SK-N-SH treated with all-trans-retinoic acid at 6 μM for 48 hours (cell line): ENCODE results near the gene LOXHD1.

Source experiments
- ATAC-seq: fragments of 200-7000 bp; cut with Tn5 transposase; 3 replicates; pipeline ENCODE4 v1.9.1; 2020; ENCODE audit warnings: mild to moderate bottlenecking, moderate library complexity
- ARNTL ChIP-seq: fragments of 450-650 bp; formaldehyde crosslinking; IDR thresholded peaks from 2 replicates; pipeline ENCODE4 v1.5.0; 2020; ENCODE audit warnings: low read depth, mild to moderate bottlenecking, moderate library complexity, borderline replicate concordance
- BACH2 ChIP-seq: fragments of 250-450 bp; sonication (Bioruptor Pico); IDR thresholded peaks from 2 replicates; pipeline ENCODE4 v1.9.0; 2021; ENCODE audit warnings: mild to moderate bottlenecking, borderline replicate concordance
- CSDC2 ChIP-seq: fragments of 250-450 bp; sonication (Bioruptor Pico); IDR thresholded peaks from 2 replicates; pipeline ENCODE4 v1.5.0; 2020; ENCODE audit warnings: mild to moderate bottlenecking, moderate library complexity
- ESRRG ChIP-seq: fragments of 250-450 bp; sonication (Bioruptor Pico); IDR thresholded peaks from 2 replicates; pipeline ENCODE4 v1.6.1; 2021; ENCODE audit warnings: mild to moderate bottlenecking
- ISL1 ChIP-seq: fragments of 250-450 bp; sonication (Bioruptor Pico); IDR thresholded peaks from 2 replicates; pipeline ENCODE4 v2.1.2; 2022; ENCODE audit warnings: mild to moderate bottlenecking, moderate library complexity
- OSR1 ChIP-seq: fragments of 250-450 bp; sonication (Bioruptor Pico); IDR thresholded peaks from 2 replicates; pipeline ENCODE4 v1.8.0; 2022; ENCODE audit warnings: moderate library complexity, mild to moderate bottlenecking, inconsistent platforms
- PPARA ChIP-seq: fragments of 250-450 bp; sonication (Bioruptor Pico); IDR thresholded peaks from 2 replicates; pipeline ENCODE4 v1.5.0; 2020; ENCODE audit warnings: mild to moderate bottlenecking, borderline replicate concordance
- SNAI2 ChIP-seq: fragments of 250-450 bp; sonication (Bioruptor Pico); IDR thresholded peaks from 2 replicates; pipeline ENCODE4 v1.5.0; 2020; ENCODE audit warnings: mild to moderate bottlenecking, moderate library complexity
- TCF4 ChIP-seq: fragments of 250-450 bp; sonication (Bioruptor Pico); IDR thresholded peaks from 2 replicates; pipeline ENCODE4 v1.8.0; 2021; ENCODE audit warnings: mild to moderate bottlenecking, moderate library complexity, borderline replicate concordance
- TOX ChIP-seq: fragments of 250-450 bp; sonication (Bioruptor Pico); IDR thresholded peaks from 2 replicates; pipeline ENCODE4 v1.8.0; 2021; ENCODE audit warnings: mild to moderate bottlenecking, moderate library complexity, borderline replicate concordance
- ZC3H10 ChIP-seq: fragments of 250-450 bp; sonication (Bioruptor Pico); IDR thresholded peaks from 2 replicates; pipeline ENCODE4 v1.5.1; 2021; ENCODE audit warnings: mild to moderate bottlenecking, moderate library complexity
- ZFP3 ChIP-seq: fragments of 250-450 bp; sonication (Bioruptor Pico); IDR thresholded peaks from 2 replicates; pipeline ENCODE4 v1.5.0; 2020; ENCODE audit warnings: mild to moderate bottlenecking, moderate library complexity
- TF ChIP-seq, protein P1 (sequence below): fragments of 250-450 bp; sonication (Bioruptor Pico); IDR thresholded peaks from 2 replicates; pipeline ENCODE4 v1.5.1; 2020; ENCODE audit warnings: low read depth, mild to moderate bottlenecking, moderate library complexity
- TF ChIP-seq, protein P2 (sequence below): fragments of 250-450 bp; sonication (Bioruptor Pico); IDR thresholded peaks from 2 replicates; pipeline ENCODE4 v1.5.1; 2021; ENCODE audit warnings: mild to moderate bottlenecking, moderate library complexity
- TF ChIP-seq, protein P3 (sequence below): fragments of 250-450 bp; sonication (Bioruptor Pico); IDR thresholded peaks from 2 replicates; pipeline ENCODE4 v1.8.0; 2020; ENCODE audit warnings: mild to moderate bottlenecking, moderate library complexity, borderline replicate concordance
- TF ChIP-seq, protein P4 (sequence below): fragments of 250-450 bp; sonication (Bioruptor Pico); IDR thresholded peaks from 2 replicates; pipeline ENCODE4 v1.8.0; 2021; ENCODE audit warnings: low read depth, mild to moderate bottlenecking, moderate library complexity, borderline replicate concordance
- TF ChIP-seq, protein P5 (sequence below): fragments of 250-450 bp; sonication (Bioruptor Pico); IDR thresholded peaks from 2 replicates; pipeline ENCODE4 v1.5.0; 2020; ENCODE audit warnings: mild to moderate bottlenecking, moderate library complexity

The LOXHD1 gene

DNA sequence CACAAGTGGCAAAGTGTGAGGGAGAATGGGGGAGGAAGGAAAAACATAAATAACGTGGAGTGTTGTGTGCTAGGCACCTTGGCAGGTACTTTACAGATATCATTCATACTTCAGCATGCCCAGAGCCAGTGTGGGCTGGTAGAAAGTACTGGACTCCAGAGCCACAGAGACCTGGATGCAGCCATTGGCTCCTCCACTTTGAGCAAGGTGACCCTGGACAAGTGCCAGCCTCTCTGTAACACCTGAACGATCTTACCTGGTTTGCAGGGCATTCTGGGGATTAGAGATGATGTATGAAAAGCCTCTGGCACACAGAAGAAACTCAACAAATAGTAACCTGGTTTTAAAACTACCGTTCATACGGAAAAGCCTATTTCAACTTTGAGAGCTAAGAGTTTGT lies 6.3 kb downstream of the LOXHD1 start:
- no peak for ATAC-seq
- TF ChIP-seq ZC3H10 (CRISPR knock-in tag): no peak
- no peak for TF ChIP-seq TCF4 (CRISPR knock-in tag)
- no peak for TF ChIP-seq OSR1
- no peak for TF ChIP-seq SNAI2

DNA sequence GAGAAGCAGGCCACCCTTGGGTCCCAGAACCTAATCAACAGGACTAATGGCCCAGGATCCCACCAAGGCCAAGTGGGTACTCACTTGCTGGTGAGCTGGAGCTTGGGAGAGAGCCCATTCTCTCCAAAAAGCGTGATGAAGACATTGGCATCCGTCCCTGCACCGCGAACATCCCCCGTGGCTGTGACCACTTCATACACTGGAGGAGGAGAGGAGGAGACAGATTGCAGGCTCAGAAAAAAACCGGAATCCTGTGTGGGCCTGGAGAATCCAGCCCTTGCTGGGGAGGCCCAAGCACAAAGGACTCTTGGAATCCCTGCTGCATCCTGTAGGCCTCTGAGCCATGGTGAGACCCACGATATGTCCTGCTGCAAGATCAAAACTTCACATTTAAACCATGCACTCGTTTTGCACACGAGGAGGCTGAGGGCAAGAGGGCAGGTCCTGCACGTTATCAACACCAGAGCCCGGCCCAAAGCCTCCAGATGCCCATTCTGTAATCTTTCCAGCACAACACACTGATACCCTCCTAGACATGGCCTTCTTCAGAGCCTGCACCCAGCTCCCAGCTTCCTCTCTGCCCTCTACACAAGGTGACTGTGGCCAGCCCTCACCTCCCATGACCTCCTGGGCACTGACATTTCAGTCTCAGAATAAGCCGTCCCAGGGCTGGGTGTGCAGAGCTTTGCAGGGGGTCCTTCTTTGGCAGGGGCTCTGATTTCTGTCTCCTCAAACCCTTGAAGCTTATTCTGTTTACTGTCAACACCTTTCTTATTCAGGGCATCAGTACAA lies 7.8 kb downstream of the LOXHD1 start:
- TF ChIP-seq, protein P1, sequence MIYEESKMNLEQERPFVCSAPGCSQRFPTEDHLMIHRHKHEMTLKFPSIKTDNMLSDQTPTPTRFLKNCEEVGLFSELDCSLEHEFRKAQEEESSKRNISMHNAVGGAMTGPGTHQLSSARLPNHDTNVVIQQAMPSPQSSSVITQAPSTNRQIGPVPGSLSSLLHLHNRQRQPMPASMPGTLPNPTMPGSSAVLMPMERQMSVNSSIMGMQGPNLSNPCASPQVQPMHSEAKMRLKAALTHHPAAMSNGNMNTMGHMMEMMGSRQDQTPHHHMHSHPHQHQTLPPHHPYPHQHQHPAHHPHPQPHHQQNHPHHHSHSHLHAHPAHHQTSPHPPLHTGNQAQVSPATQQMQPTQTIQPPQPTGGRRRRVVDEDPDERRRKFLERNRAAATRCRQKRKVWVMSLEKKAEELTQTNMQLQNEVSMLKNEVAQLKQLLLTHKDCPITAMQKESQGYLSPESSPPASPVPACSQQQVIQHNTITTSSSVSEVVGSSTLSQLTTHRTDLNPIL: no peak
- TF ChIP-seq ZC3H10 (CRISPR knock-in tag) (no peak), TOX (CRISPR knock-in tag) (no peak), BACH2 (no peak), ESRRG (no peak), ISL1 (CRISPR knock-in tag) (no peak), ZFP3 (CRISPR knock-in tag) (no peak)
- TF ChIP-seq, protein P2, sequence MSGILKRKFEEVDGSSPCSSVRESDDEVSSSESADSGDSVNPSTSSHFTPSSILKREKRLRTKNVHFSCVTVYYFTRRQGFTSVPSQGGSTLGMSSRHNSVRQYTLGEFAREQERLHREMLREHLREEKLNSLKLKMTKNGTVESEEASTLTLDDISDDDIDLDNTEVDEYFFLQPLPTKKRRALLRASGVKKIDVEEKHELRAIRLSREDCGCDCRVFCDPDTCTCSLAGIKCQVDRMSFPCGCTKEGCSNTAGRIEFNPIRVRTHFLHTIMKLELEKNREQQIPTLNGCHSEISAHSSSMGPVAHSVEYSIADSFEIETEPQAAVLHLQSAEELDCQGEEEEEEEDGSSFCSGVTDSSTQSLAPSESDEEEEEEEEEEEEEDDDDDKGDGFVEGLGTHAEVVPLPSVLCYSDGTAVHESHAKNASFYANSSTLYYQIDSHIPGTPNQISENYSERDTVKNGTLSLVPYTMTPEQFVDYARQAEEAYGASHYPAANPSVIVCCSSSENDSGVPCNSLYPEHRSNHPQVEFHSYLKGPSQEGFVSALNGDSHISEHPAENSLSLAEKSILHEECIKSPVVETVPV (CRISPR knock-in tag): no peak
- ATAC-seq: no peak

DNA sequence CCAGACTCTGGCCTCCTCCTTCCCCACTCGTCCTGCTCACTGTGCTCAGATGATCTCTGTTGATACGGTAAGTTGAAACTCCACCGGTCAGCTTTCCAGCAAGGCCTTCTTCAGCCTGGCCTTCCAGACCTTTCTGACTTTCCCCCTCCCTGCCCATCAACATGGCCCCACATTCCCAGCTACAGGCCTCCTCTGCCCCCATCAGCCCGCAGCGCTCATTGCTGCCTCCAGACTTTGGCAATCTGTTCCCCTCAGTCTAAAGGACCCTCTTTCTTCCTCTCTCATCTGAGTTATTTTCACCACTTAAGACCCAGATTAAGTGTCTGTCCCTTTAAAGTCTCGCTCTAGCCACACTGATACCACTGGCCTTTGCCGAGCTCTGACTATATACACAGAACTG lies 10.6 kb downstream of the LOXHD1 start:
- no peak for TF ChIP-seq ARNTL (CRISPR knock-in tag)
- TF ChIP-seq BACH2: no peak
- TF ChIP-seq, protein P3, sequence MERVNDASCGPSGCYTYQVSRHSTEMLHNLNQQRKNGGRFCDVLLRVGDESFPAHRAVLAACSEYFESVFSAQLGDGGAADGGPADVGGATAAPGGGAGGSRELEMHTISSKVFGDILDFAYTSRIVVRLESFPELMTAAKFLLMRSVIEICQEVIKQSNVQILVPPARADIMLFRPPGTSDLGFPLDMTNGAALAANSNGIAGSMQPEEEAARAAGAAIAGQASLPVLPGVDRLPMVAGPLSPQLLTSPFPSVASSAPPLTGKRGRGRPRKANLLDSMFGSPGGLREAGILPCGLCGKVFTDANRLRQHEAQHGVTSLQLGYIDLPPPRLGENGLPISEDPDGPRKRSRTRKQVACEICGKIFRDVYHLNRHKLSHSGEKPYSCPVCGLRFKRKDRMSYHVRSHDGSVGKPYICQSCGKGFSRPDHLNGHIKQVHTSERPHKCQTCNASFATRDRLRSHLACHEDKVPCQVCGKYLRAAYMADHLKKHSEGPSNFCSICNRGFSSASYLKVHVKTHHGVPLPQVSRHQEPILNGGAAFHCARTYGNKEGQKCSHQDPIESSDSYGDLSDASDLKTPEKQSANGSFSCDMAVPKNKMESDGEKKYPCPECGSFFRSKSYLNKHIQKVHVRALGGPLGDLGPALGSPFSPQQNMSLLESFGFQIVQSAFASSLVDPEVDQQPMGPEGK: no peak
- TF ChIP-seq PPARA: no peak
- TF ChIP-seq ZC3H10 (CRISPR knock-in tag): no peak
- TF ChIP-seq, protein P4, sequence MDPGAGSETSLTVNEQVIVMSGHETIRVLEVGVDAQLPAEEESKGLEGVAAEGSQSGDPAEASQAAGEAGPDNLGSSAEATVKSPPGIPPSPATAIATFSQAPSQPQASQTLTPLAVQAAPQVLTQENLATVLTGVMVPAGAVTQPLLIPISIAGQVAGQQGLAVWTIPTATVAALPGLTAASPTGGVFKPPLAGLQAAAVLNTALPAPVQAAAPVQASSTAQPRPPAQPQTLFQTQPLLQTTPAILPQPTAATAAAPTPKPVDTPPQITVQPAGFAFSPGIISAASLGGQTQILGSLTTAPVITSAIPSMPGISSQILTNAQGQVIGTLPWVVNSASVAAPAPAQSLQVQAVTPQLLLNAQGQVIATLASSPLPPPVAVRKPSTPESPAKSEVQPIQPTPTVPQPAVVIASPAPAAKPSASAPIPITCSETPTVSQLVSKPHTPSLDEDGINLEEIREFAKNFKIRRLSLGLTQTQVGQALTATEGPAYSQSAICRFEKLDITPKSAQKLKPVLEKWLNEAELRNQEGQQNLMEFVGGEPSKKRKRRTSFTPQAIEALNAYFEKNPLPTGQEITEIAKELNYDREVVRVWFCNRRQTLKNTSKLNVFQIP: no peak
- no peak for ATAC-seq

DNA sequence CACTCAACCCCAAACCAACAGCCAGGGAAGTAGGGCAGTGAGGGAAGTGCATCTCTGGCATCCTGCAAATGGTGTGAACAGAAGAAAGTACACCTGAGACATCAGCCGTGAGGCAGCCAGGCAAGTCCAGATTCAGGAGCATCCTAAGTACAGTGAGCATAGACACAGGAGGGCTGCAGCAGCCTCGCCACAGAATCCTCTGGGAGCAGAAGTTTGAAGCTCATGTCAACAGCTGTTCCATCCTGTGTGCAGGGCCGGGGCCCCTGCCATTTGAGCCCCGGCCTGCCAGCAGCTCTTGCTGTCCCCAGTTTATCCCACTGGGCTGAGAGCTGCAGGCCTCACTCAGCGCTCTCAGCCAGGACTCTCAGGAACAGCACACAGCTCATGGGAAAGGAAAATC lies 14.5 kb downstream of the LOXHD1 start:
- TF ChIP-seq TCF4 (CRISPR knock-in tag): no peak
- TF ChIP-seq ZFP3 (CRISPR knock-in tag): no peak
- TF ChIP-seq ISL1 (CRISPR knock-in tag): no peak
- no peak for TF ChIP-seq CSDC2 (CRISPR knock-in tag)
- no peak for TF ChIP-seq BACH2
- TF ChIP-seq, protein P4: no peak
- TF ChIP-seq, protein P5, sequence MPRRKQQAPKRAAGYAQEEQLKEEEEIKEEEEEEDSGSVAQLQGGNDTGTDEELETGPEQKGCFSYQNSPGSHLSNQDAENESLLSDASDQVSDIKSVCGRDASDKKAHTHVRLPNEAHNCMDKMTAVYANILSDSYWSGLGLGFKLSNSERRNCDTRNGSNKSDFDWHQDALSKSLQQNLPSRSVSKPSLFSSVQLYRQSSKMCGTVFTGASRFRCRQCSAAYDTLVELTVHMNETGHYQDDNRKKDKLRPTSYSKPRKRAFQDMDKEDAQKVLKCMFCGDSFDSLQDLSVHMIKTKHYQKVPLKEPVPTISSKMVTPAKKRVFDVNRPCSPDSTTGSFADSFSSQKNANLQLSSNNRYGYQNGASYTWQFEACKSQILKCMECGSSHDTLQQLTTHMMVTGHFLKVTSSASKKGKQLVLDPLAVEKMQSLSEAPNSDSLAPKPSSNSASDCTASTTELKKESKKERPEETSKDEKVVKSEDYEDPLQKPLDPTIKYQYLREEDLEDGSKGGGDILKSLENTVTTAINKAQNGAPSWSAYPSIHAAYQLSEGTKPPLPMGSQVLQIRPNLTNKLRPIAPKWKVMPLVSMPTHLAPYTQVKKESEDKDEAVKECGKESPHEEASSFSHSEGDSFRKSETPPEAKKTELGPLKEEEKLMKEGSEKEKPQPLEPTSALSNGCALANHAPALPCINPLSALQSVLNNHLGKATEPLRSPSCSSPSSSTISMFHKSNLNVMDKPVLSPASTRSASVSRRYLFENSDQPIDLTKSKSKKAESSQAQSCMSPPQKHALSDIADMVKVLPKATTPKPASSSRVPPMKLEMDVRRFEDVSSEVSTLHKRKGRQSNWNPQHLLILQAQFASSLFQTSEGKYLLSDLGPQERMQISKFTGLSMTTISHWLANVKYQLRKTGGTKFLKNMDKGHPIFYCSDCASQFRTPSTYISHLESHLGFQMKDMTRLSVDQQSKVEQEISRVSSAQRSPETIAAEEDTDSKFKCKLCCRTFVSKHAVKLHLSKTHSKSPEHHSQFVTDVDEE (CRISPR knock-in tag): no peak

More for the DNA sequence above, 14.5 kb downstream of the LOXHD1 start:
- no peak for ATAC-seq
